VCaP (cell line): ENCODE data around the gene ACADL.
A peak's percentile ranks its signal among the peaks of the same experiment; 100 is the strongest.

ENCODE experiments used
- H3K27ac ChIP-seq: fragments of 450-650 bp; 2 replicates; pipeline ENCODE4 v1.5.1; 2017
- TF ChIP-seq, protein P1 (sequence below): fragments of 450-650 bp; conservative IDR thresholded peaks from 2 replicates; pipeline ENCODE4 v1.5.1; 2017; ENCODE audit warnings: mild to moderate bottlenecking, moderate library complexity

Gene ACADL

DNA sequence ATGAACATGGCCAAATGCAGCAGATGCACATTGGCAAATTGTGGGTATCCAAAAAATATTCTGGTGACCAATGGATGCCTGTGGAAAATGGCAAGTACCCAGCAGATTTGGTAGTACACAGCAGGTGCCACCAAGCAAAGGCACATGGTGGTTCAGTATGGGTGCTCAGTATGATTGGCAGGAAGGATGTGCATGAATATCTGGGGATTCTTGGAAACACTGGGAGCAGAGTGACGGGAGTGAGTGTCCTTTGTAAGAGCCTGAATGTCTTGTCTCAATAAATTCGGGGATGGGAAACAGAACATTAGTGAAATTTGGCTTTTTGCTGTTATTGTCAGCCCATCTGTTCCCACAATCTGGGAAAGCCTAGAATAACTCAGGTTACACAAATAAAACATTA lies 36.8 kb upstream of the ACADL start:
- TF ChIP-seq, protein P1, sequence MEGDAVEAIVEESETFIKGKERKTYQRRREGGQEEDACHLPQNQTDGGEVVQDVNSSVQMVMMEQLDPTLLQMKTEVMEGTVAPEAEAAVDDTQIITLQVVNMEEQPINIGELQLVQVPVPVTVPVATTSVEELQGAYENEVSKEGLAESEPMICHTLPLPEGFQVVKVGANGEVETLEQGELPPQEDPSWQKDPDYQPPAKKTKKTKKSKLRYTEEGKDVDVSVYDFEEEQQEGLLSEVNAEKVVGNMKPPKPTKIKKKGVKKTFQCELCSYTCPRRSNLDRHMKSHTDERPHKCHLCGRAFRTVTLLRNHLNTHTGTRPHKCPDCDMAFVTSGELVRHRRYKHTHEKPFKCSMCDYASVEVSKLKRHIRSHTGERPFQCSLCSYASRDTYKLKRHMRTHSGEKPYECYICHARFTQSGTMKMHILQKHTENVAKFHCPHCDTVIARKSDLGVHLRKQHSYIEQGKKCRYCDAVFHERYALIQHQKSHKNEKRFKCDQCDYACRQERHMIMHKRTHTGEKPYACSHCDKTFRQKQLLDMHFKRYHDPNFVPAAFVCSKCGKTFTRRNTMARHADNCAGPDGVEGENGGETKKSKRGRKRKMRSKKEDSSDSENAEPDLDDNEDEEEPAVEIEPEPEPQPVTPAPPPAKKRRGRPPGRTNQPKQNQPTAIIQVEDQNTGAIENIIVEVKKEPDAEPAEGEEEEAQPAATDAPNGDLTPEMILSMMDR = no peak
- no peak overlapping the region for H3K27ac ChIP-seq

DNA sequence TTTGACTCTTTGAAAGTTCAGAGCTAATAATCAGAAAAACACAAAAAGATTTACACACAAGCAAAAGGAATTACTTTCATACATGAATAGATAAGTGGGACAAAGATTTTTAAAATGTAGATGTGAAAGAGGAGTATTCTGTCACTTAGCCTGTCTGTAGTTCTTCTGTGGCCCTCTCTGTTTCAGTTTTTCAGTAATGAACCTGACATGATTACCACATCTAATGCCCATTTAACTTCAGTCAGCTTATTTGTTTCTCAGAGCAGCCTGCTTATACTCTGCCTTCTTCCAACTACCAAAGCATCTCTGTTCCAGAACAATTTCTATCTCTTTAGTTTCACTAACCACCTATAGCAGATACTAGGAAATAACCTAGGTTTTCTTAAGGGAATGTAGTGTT lies 34.4 kb upstream of the ACADL start:
- H3K27ac ChIP-seq = no peak overlapping the region
- TF ChIP-seq, protein P1 = no peak

DNA sequence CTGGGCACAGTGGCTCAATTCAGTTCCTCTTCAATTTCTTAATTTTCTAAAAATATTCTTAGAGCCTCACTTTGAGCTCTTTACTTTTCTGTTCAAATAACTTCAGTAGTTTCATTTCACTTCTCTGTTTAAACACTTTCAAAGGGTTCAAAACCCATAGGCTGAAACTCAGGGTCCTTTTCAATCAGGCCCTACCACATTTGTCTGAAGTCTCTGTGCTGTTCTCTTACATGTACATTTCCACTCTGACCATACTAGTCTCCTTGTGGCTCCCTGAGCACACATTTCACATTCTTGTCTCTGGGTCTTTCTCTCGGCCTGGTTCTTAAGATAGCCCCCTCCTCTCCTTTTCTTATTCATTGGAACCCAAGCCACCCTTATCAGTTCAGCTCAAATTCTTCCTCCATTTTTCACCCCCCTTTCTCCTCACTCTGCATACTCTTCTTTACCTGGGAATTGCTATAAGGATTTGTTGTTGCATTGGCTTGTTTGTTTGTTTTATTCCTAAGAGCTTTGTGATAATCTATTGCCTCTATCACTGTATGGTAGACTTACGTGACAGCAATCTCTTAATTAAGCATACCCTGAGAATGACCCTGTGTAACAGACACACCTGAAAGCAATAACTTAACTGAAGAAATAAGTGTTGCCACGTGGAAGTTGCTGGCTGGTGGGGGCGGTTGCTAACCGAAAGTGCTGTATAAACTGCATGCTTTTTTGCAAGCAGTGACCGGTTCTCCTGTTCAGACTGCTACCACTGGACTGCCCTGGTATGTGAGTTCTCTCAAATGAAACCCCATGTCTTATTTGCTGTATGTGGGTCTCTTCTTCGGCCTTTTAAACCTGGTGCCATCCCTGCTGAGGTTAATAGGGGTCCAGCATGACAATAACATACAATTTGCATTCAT lies 27.7 kb upstream of the ACADL start:
- TF ChIP-seq, protein P1 = no peak
- H3K27ac ChIP-seq = no peak overlapping the region

DNA sequence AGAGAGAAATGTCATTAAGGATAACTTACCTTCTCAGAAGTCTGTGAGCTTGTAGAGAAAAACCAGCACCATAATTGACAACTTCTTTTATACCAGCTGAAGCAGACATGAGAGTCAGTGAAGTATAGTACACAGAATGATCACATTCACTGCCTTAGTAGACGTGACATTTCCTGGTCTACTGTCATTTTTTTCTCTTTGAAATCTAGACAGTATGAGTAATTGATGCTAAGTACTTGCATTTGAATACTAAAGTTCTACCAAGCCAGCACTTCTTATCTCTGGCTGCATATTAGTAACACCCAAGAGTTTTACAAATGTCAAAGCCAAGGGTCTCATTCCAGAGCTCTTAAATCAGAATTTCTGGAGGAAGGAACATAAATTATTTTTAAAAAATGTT lies 25.4 kb upstream of the ACADL start:
- H3K27ac ChIP-seq = no peak overlapping the region
- TF ChIP-seq, protein P1 = no peak

DNA sequence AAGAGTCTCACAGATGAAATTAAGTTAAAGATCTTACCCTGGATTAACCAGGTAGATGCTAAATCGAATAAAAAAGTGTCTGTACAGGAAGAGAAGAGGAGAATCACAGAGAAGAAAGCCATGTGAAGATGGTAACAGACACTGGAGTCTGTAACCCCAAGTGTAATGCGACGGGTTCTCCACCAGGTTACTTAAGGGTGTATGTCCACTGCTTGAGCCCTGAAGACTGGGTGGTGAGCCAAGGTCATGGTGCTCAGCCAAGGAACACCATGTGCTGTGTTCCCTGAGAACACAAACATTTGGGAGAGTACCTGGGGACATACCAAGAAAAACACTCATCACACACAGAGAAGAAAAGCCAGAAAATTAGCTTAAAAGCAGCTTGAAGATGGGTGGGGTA lies 8.2 kb upstream of the ACADL start:
- no peak overlapping the region for H3K27ac ChIP-seq
- TF ChIP-seq, protein P1 = 0 out of 2 replicates have a peak, but pooled peaks have one; percentile 14

DNA sequence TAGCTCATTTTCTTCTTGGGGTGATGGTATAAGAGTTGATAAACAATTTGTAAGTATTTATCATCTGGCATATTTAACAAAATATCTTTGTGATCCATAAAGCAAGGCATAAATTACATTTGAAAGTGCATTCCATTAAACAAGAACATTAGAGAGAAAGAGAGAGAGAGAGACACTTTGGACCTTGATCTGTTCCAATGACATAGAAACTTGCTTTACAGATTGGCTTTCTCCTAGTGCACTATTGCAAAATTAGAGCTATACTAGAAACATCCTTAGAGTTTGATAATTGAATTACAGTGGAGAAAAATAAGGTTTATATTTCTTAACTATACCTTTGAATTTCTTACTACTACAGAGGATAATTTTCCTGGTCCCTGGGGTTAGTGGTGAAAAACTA lies 5.7 kb upstream of the ACADL start:
- H3K27ac ChIP-seq = no peak overlapping the region
- TF ChIP-seq, protein P1 = no peak

DNA sequence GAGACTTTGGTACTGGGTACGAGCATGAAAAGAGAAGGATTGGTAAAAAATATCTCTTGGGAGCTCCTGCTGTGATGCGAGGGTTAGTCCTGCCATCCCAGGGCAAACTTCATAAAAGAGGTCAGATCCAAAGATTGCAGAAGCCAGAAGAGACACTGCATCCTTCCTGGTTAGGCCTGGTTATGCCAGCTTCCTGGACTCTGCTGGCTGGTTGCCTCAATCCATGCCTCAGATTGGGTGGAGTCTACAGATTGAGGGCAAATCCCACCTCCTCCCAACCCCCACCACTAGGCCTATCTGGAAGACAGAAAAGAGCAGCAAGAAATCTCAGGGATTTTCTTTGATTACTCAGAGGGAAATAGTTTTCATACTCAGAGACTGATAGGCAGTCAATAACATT lies 5.3 kb upstream of the ACADL start:
- TF ChIP-seq, protein P1 = no peak
- H3K27ac ChIP-seq = no peak overlapping the region
